Kidney glomerular epithelial cell (primary cell): ENCODE measurements around the gene IGF2BP2.
A peak's percentile ranks its signal among the peaks of the same experiment; 100 is the strongest.

Experiments
- DNase-seq: peaks from one replicate; lab custom pipeline; 2025; lab: John Stamatoyannopoulos, UW

IGF2BP2 gene

DNA sequence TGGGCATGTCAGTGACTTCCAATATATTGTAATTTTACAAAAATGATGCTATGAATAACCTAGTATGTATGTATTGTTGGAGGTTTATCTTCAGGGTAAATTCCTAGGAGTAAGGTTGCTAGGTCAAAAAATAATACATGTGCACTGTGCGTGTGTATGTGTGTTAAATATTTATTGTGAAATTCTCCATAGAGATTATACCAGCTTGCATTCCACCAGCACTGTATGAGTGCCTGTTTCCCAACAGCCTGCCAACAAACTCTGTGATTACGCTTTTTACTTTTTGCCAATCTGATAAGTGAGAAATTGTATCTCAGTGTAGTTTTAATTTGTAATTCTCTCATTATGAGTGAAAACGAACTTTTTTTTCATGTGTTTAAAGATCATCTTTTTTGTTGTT lies 12.6 kb upstream of the IGF2BP2 start:
- no peak for DNase-seq

DNA sequence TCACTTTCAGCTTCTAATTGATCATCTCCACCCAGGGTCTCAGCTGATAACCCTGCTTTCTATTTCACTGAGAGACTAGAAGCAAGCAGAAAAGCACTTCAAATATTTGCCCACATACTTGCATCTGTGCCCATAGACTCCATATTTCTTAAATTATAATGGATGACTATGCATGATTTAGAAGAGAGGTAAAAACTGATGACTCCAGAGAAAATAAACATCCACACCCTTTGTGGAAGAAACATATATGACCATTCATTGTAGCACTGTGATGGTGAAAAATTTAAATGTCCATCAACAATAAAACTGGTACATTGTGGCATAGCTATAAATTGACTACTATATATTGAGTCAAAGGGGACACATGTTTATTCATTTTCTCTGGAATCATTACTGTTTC lies 7.1 kb upstream of the IGF2BP2 start:
- DNase-seq: no peak

DNA sequence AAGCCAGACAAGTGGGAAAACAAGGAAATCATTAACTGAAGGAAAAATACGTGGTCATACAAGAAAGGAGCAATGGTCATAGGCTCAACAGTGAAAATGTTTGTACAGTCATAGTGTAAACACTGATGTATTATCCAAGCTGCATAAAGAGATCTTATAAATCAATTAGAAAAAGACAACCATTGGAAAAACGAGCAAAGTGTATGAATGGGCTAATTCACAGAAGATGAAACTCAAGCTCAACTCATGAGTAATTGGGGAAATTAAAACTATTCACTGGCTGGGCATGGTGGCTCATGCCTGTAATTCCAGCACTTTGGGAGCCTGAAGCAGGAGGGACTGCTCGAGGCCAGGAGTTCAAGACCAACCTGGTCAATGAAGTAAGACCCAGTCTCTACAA lies 6.4 kb upstream of the IGF2BP2 start:
- DNase-seq: peak; percentile 31

DNA sequence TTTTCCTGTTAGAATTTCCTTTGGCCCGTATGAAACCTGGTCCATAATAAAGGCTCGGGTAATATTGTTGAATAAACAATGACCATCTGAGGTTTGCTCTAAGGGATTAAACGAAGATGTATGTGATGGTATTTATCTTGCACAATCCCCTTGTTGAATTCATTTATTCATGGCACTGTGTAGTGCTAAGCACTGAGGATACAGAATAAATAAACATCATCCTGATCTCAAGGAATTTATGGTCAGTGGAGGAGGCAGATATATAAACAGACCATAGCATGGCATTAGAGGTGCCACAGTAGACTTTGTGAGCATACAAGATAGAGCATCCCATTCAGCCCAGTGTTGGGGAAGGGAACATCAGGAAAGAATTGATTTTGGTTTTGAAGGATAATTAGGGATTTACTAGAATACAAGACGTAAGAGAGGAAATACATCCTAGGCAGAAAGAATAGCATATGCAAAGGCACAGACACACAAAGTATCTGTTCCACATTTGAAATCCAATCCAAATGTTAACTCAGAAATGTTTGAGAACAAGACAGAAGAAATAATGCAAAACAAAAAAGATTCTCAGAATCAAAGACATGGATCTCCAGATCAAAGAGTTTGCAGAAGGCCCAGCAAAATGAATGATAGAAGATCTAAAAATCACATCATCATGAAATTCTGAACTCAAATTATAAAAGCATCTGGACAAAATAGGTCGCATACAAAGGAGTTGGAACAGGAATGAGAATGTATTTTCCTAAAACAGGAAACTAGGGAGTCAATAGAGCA lies 5.4 kb upstream of the IGF2BP2 start:
- DNase-seq: no peak

DNA sequence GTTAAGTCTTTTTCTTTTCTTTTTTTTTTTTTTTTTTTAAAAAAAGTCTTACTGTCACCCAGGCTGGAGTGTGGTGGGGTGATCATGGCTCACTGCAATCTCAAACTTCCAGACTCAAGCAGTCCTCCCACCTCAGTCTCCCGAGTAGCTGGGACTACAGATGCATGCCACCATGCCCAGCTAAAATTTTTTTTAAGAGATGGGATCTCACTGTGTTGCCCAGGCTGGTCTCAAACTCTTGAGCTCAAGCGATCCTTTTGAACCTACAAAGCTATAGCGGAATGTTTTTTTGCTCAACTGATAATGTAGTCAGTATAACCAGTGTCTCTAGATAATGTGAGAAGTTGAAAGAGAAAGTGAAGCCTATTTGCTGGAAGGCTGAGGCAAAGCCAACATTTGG lies 3.9 kb upstream of the IGF2BP2 start:
- DNase-seq: no peak

DNA sequence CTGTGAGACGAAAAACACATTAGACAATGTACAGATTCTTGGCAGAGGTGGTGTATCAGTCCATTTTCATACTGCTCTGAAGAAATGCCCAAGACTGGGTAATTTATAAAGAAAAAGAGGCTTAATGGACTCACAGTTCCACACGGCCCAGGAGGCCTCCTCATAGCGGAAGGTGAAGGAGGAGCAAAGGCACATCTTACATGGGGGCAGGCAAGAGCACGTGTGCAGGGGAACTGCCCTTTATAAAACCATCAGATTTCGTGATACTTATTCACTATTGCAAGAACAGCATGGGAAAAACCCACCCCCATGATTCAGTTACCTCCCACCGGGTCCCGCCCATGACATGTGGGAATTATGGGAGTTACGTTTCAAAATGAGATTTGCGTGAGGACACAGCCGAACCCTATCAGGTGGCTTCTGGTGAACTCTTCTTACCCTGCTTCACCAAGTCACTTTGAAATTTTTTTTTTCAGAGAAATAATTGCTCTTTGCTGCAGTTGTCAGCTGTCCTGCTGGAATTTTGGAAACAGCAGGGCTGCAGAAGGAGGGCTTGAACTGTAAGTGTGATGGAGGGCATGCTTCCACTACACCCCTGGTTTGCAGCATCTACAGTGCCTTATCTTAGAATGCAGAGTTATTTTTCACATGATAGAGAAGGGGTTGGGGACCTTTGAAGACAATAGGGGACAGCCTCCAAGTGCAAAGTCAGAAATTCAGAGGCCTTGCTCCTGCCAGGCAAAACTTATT lies 2.9 kb upstream of the IGF2BP2 start:
- DNase-seq: no peak

DNA sequence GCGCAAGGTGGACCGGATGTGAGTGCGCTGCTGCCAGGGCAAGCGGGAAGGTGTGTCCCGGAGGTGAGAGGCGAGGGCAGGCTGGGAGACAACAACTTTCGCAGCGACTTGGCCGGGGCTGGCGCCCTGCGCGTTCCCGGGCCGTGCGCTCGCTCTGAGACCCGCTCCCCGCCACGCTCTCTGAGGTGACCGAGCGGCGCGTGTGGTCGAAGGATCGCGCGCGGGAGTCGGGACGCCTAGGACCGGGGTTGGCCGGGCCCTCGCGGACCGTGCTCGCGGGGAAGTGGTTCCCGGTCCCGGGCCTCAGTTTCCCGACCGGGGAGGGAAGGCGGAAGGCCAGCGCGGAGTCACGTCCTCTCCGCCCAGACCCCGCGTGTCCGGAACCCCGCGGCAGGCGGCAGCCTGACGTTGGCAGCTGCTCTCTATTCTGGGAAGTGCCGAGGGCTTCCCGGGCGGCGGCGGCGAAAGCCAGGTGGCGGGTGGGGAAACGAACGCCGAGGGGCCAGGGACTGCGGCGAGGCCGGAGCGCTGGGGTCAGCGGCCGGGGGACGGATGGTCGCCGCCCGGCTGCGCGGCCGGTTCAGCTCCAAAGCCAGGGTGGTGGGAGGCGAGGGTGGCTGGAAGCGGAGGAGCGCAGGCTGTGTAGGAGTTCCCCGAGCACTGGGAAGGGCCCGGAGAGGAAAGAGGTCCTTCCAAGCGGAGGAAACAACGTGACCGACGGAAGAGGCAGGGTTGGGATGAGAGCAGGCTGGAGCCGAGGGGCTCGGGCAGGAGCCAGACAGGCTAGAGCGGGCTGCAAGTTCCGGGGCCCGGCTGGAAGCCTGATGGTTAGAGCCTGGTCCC lies 1.0 kb upstream of the IGF2BP2 start:
- peak; percentile 51 for DNase-seq

DNA sequence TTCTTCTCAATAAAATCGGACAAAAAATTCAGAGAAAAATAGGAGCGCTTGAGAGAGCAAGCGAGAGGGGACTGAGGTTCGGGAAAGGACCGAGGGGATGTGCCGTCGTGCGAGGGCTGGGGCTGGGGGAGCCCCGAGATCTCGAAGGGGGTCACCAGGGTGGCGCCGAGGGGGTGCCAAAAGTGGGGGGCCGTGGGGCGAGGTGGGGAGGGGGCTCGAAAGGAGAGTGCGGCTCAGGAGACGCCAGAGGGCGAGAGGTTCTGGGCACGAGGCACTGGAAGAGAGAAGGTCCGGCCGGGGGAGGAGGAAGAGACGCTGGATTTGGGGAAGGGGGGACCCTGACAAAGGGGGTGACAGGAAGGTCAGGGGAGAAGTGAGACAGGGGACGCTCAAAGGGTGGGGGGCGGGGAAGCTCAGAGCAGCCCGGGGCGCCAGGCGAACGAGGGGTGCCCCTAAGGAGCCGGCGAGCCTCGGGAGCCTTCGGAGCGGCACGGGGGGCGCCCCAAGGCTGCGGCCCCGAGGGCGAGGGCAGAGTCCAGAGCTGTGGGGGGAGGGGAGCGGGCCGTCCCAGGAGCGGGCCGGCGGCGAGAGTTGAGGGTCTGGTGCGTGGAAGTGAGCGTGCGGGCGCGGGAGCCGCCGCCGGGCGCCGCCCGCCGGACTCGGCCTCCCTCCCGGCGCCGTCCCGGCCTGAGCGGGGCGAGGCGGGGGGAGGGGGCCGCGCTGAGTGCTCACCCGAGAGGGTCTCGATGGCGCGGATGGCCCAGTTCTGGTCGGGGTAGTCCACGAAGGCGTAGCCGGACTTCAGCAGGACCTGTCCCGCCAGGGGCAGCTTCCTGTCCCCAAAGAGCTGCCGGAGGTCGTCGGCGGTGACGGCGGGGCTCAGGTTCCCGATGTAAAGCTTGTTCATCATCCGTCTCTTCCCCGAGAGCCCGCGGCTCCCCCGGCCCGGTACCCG lies 514 bp downstream of the IGF2BP2 start:
- DNase-seq: peak; percentile 71

DNA sequence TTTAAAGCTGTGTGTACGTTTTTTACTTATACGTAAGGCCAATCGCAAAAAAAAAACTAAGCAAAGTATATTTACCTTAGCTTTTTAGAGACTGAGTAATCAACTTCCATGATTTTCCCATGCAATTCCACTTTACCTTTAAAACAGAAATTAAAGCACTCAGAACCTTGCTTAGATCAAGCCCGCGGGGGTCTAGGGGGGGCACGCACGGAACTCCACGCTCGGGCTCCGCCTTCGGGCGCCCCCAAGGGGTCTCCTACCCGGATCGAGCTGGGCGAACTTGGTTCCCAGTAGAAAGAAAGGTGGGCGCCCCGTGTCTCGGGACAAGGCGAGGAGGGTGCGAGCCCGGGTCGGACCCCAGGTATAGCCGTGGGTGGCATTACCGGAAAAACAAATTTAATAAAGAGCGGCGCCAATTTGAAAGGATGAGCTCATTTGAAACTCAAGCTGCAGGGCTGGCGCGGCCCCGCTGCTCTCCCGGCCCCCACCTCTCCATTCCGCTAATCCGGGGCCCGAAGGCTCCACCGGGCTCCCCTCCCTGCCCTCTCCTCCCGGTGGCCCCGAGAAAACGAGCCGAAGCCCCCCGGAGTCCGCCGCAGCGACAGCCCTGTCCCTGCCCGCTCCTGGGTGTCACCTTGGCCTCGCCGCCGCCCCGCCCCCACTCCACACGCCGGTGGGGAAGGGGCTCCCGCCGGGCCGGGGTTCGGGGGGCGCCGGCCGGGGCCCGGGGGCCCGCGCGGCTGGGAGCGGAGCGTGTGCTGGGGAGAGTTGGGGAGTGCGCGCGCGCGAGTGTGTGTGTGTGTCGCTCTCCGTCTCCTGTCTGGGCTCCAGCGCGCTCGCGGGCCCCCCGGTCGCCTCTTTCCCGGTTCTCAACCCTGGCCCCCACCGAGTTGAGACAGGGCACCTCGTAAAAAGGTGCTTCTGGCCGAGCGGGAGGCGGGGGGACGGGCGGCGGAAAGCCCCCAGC lies 1.5 kb downstream of the IGF2BP2 start:
- DNase-seq: no peak

DNA sequence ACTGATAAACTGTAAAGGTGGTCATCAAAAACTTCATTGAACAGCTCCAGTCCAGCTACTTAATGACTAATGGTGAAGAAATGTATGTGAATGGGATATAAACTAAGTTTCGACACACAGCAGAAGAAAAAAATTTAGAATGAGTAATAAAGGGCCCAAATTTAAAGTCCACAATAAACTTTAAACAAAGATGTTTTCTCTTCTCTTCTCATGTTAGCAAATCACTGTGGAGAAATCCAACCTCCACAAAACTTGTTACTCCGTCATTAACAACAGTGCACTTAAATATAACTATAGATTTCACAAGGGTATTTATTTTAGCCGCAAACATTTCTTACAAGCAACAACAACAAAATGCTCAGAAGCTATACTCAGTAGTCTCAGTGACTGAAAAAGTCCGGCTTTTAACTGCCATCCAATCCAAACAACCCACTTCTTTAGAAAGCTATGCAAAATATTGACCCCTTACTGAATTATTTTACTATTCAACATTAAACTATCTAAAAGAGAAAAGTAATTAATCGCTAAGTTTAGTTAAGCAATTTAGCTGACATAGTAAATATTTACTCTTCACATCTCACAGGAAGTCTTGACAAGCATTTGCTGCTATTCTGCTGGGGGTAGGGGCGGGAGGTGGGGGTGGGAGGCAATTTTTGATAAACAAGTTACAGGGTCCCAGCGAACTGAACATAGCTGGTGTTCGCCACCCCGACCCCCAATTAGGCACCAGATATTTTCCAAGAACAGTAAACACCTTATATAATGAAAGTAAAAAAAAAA lies 2.4 kb downstream of the IGF2BP2 start:
- DNase-seq: peak; percentile 73

DNA sequence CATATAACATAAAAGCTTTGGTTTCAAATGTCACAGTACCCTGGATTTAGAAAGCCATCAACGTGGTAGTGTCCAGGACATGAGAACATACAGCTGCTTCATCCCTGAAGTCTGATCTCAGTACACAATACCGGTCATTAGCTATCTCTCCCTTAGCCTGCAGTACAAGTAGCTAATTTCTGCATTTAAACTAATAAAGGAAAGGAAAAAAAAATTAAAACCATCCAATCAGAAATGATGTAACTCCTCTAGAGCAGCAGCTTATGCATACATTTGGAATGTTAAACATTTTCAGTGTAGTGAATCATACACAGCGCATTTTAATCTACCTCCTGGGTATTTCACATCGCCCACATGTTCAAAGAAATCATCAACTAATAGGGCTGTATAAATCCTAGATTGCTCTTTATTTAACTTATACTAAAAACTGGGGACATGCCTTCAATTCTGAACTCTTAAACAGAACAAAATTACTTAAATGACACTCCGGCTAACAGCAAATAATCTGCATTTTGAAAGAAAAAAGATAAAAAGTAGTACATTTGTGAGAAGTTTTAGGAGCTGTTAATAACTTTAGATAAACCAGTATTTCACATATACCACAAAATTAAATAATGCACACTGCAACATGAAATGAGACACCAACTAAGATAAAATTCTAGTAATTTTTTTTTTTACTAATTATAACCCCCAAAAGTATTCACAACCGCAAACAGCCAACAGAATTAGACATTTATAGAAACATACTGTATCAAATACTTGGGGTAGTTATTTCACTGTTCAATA lies 3.7 kb downstream of the IGF2BP2 start:
- DNase-seq: peak; percentile 77

DNA sequence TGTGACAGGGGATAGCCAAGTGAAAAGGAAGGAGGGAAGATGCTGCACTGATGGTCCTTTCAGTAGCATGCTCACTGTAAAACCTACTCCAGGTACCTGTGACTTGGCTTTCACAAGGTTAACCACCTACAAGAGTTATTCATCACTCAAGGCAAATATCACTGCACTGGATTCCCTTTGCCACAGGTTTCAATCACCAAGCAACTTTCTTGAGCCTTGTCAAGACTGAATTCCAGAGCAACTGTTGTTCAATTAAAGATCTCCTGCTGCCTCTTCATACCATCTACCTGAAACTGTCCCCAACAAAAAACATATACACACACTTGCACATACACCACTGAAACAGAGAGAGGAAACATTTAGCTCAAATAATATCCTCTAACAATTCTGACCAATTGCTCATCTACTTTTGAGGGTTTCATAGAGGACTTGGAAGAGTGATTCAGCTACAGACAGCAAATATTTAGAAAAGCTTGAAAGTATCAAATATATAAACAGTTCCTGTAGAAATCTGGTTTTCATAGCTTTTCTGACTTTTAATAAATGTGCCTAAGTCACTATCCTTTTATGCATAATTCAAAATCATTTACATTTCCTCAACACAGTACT lies 6.5 kb downstream of the IGF2BP2 start:
- no peak for DNase-seq

DNA sequence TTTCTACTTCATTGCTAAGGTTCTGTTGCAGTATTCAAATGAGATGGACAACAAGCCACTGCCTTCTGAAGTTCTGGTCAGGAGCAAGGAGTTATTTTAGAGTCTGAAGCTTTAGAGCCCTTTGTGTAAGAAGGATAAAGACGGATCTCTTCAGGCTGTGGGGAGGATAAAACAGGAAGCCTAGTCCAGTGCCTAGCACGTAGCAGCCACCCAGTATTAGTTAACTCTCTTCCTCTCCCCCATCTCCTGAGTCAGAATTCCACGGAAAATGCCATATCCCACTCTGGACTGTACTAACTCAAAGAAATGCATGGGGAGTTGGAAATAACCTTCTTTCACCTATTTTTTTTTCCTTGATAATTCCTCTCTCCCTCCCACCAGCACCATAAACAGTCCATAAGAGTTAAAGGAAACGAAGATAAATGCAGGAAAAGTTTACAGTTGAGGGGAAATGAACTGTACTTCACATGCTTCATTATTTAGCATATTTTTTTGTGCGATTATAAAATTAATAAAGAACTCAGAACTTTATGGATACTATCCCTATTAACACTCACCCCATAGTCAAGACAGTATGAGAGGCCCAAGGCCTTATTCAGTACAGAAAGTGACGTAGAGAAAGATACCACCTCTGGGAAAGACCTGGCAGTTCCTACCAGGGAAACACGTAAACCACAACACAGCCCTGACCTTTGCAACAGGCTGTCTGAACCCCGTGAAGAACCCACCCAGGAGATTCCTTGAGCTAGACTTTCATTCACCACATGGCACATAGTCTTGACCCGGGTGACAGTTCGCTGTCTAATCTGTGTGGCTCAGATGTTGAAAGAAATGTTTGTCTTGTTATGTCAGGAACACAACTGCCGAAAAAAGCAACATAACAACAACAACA lies 9.2 kb downstream of the IGF2BP2 start:
- peak; percentile 30 for DNase-seq

DNA sequence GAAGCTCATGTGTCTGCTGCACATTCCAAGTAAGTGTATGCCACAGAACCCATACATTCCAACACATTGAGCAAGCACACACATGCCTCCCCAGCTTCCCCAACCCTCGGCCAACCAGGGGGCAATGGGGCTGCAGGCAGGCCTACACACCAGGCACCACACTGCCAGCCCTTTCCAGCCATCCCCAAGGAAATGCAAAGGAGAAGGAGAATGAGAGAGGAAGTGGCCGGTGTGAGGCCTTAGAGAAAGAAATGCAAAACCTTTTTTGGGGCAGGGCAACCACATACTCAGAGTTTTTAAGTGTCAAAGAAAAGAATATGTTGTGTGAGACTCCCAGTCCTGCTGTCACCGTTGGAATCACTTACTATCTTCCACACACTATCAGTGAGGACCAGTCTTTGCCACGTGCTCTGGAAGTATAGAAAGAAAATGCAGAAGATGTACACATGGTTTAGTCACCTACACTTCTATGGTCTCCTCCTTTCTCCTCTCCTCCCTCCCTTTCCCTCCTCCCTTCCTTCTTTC lies 11.1 kb downstream of the IGF2BP2 start:
- no peak for DNase-seq

DNA sequence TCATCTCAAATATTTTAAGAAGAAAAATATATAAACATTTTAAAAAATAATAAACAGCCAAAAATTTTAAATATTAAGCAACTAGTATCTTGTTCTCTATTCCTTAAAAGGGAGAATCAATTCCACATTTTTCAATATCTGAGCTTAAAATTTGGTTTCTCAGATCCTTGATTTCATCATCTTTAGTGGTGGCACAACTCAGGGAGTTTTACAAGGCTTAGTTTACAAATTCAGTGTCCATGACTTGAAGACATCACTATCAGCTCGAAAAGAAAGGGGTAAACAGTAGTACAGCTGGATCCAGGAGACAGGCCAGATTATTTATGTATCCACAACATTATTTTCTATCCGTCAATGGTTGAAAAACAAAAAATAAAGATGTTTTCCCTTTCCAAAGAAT lies 11.6 kb downstream of the IGF2BP2 start:
- DNase-seq: no peak

DNA sequence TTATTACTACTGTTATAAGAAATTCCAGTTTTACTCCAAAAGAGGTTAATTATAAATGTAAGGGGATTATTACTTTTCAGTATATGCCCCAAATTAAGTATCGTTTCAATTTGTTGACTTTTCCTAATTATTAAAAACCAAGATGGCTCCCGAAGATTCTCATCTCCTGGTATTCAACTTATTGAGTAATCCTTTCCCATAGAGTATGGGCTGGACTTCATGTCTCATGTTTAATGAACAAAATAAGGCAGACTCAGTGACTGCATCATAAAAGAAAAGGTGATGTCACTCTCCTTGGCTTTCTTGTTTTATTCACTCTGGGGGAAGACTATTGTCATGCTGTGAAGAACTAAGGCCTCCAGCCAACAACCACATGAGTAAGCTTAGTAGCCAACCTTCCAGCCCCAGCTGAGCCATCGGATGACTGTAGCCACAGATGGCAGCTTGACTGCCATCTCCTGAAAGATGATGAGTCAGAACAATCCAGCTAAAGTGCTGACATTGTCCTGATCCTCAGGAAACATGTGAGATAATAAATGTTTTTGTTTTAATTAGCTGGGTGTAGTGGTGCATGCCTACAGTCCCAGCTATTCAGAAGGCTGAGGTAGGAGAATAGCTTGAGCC lies 17.3 kb downstream of the IGF2BP2 start:
- peak; percentile 59 for DNase-seq

DNA sequence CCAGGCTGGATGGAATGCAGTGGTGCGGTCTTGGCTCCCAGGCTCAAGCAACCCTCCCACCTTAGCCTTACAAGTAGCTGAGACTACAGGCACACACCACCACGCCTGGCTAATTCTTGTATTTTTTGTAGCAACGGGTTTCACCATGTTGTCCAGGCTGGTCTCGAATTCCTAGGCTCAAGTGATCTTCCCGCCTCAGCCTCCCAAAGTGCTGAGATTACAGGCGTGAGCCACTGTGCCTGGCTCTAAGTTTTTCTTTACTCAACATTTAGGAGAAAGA lies 26.1 kb downstream of the IGF2BP2 start:
- DNase-seq: peak; percentile 56
